Prostate gland (tissue), 2 donors: ENCODE results near the gene GOLIM4.

Source experiments
- POLR2AphosphoS5 ChIP-seq: sonication (generic); formaldehyde crosslinking; IDR thresholded peaks from one replicate; pipeline ENCODE4 v1.6.1; 2017; ENCODE audit warnings: antibody characterized with exemption
- TF ChIP-seq, protein P1 (sequence below), 4 experiments: fragments of 200-600 bp in 2 of 4; fragments of 450-650 bp in 2 of 4; sonication (generic) in 2 of 4; IDR thresholded peaks; 1 replicate in 3 of 4; 2 replicates in 1 of 4; pipeline ENCODE4 v1.5.1; 2016 to 2019; ENCODE audit warnings: antibody characterized with exemption in 4 of 4, mild to moderate bottlenecking in 2 of 4, moderate library complexity in 2 of 4

DNA sequence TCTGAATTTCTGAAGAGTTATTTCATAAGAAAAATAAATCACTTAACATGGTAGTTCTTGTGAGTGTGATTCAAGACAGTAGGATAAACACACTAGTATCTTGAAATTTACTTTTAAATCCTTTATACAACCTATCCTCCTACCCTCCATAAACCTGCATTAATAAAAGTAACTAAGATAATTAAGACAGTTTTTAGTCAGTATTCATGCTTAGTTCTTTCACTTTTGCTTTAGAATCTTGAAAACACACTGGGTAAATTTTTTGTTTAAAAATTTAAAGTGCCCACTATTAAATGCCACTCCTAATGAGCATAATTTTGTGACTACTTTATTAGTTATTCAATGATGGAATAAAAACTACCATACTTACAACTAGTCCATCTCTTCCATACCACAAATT is 28.8 kb downstream of the GOLIM4 start:
- TF ChIP-seq, protein P1, sequence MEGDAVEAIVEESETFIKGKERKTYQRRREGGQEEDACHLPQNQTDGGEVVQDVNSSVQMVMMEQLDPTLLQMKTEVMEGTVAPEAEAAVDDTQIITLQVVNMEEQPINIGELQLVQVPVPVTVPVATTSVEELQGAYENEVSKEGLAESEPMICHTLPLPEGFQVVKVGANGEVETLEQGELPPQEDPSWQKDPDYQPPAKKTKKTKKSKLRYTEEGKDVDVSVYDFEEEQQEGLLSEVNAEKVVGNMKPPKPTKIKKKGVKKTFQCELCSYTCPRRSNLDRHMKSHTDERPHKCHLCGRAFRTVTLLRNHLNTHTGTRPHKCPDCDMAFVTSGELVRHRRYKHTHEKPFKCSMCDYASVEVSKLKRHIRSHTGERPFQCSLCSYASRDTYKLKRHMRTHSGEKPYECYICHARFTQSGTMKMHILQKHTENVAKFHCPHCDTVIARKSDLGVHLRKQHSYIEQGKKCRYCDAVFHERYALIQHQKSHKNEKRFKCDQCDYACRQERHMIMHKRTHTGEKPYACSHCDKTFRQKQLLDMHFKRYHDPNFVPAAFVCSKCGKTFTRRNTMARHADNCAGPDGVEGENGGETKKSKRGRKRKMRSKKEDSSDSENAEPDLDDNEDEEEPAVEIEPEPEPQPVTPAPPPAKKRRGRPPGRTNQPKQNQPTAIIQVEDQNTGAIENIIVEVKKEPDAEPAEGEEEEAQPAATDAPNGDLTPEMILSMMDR (IDR thresholded peaks at IDR 0.05): no peak
- TF ChIP-seq POLR2AphosphoS5: no peak
